Mesenchymal stem cell (in vitro differentiated cells and primary cell): ENCODE measurements around the gene SEMG1.

Source experiments
- DNase-seq: peaks from one replicate; pipeline ENCODE4 v3.0.0-alpha.2; 2013
- H2AFZ ChIP-seq: one replicate; pipeline ENCODE4 v1.6.1; 2013; ENCODE audit warnings: low read depth, mild to moderate bottlenecking, control low read depth, inconsistent platforms, low read length, moderate library complexity
- H2AK5ac ChIP-seq: 2 replicates; pipeline ENCODE4 v1.6.1; 2013; ENCODE audit warnings: low read length, moderate library complexity, mild to moderate bottlenecking, inconsistent platforms; ENCODE audit not compliant: severe bottlenecking
- H2BK120ac ChIP-seq: one replicate; pipeline ENCODE4 v1.6.1; 2013; ENCODE audit warnings: low read depth, mild to moderate bottlenecking, inconsistent platforms, low read length, moderate library complexity
- H2BK12ac ChIP-seq, 2 experiments: one replicate each; pipeline ENCODE4 v1.6.1; 2013; ENCODE audit warnings: inconsistent platforms in 2 of 2, low read length in 2 of 2, mild to moderate bottlenecking in 2 of 2, moderate library complexity in 2 of 2, control low read depth in 1 of 2
- H2BK15ac ChIP-seq: one replicate; pipeline ENCODE4 v1.6.1; 2013; ENCODE audit warnings: mild to moderate bottlenecking, low read depth, inconsistent platforms; ENCODE audit not compliant: poor library complexity, severe bottlenecking
- H2BK5ac ChIP-seq: 2 replicates; pipeline ENCODE4 v1.6.1; 2013; ENCODE audit warnings: low read depth, mild to moderate bottlenecking, low read length, control low read depth, inconsistent platforms; ENCODE audit not compliant: poor library complexity, severe bottlenecking
- H3K14ac ChIP-seq, 2 experiments: one replicate each; pipeline ENCODE4 v1.6.1; 2013; ENCODE audit warnings: inconsistent platforms in 2 of 2, low read length in 2 of 2, control low read depth in 1 of 2, mild to moderate bottlenecking in 1 of 2, moderate library complexity in 1 of 2
- H3K18ac ChIP-seq, 2 experiments: one replicate each; pipeline ENCODE4 v1.6.1; 2013; ENCODE audit warnings: inconsistent platforms in 2 of 2, low read length in 2 of 2, control low read depth in 1 of 2, low read depth in 1 of 2, mild to moderate bottlenecking in 1 of 2
- H3K23ac ChIP-seq, 2 experiments: one replicate each; pipeline ENCODE4 v1.6.1; 2013; ENCODE audit warnings: inconsistent platforms in 2 of 2, low read length in 2 of 2, mild to moderate bottlenecking in 2 of 2, moderate library complexity in 2 of 2, control low read depth in 1 of 2
- H3K27ac ChIP-seq: 2 replicates; pipeline ENCODE4 v1.5.1; 2013; ENCODE audit warnings: mild to moderate bottlenecking, moderate library complexity, low read length, control low read depth, inconsistent platforms; ENCODE audit not compliant: poor library complexity, severe bottlenecking
- H3K27me3 ChIP-seq, 2 experiments: 2 replicates each; pipeline versions ENCODE4 v1.6.1 to v1.7.0; 2013; ENCODE audit warnings: low read length in 2 of 2, mild to moderate bottlenecking in 2 of 2, moderate library complexity in 2 of 2, control low read depth in 1 of 2, inconsistent platforms in 1 of 2; ENCODE audit not compliant: control insufficient read depth in 1 of 2, insufficient read depth in 1 of 2
- H3K36me3 ChIP-seq, 2 experiments: 2 replicates each; pipeline versions ENCODE4 v1.6.1 to v1.7.0; 2013; ENCODE audit warnings: low read length in 2 of 2, control low read depth in 1 of 2, inconsistent platforms in 1 of 2, low read depth in 1 of 2, mild to moderate bottlenecking in 1 of 2; ENCODE audit not compliant: insufficient read depth in 2 of 2, control insufficient read depth in 1 of 2
- H3K4ac ChIP-seq, 2 experiments: one replicate each; pipeline ENCODE4 v1.6.1; 2013; ENCODE audit warnings: inconsistent platforms in 2 of 2, low read length in 2 of 2, mild to moderate bottlenecking in 2 of 2, moderate library complexity in 2 of 2, control low read depth in 1 of 2, low read depth in 1 of 2
- H3K4me1 ChIP-seq: 2 replicates; pipeline ENCODE4 v1.6.1; 2013; ENCODE audit warnings: low read depth, low read length, control low read depth; ENCODE audit not compliant: control insufficient read depth, insufficient read depth
- H3K4me2 ChIP-seq: 2 replicates; pipeline ENCODE4 v1.6.1; 2013; ENCODE audit warnings: low read length, mild to moderate bottlenecking, inconsistent platforms; ENCODE audit not compliant: poor library complexity, severe bottlenecking
- H3K4me3 ChIP-seq, 2 experiments: 2 replicates each; pipeline versions ENCODE4 v1.5.1 to v1.7.0; 2013; ENCODE audit warnings: low read length in 2 of 2, mild to moderate bottlenecking in 2 of 2, control low read depth in 1 of 2, low read depth in 1 of 2; ENCODE audit not compliant: insufficient read depth in 1 of 2
- H3K79me1 ChIP-seq: replicated peaks from 2 replicates; pipeline ENCODE4 v1.6.1; 2013; ENCODE audit warnings: mild to moderate bottlenecking, control low read depth, low read length, inconsistent platforms; ENCODE audit not compliant: poor library complexity, severe bottlenecking
- H3K9ac ChIP-seq: 2 replicates; pipeline ENCODE4 v1.7.0; 2013; ENCODE audit warnings: mild to moderate bottlenecking, low read length, moderate library complexity
- H3K9me3 ChIP-seq: 2 replicates; pipeline ENCODE4 v1.7.0; 2013; ENCODE audit warnings: mild to moderate bottlenecking, low read length; ENCODE audit not compliant: control insufficient read depth
- H4K8ac ChIP-seq: one replicate; pipeline ENCODE4 v1.6.1; 2013; ENCODE audit warnings: inconsistent platforms, mild to moderate bottlenecking, low read length, moderate library complexity
- H4K91ac ChIP-seq: one replicate; pipeline ENCODE4 v1.6.1; 2013; ENCODE audit warnings: mild to moderate bottlenecking, low read length, inconsistent platforms
- WGBS: methylation state at CpG from one replicate; pipeline ENCODE4 v1.1.7; 2013; ENCODE audit warnings: mixed read lengths; 5-methylcytosine and 5-hydroxymethylcytosine counted together

Gene SEMG1

DNA sequence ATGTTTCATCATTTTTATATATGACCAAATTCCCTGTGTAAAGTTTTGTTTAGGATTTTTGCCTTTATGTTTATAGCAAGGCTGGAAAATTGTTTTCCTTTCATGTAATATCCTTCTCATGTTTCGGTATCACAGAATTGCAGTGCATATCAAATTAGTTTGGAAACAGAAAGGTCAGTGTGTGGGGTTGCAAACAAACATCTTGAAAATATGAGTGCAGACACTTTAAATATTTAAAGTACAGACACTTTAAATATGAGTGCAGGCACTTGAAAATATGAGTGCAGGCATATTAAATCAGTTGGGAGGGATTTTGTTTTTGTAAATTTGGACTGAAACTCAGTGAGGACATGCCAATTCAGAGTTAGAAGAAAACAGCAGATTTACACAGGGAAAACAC lies 41.0 kb downstream of the SEMG1 start:
- no peak overlapping the region for H3K4me2 ChIP-seq
- H2AK5ac ChIP-seq, result no peak overlapping the region
- no peak overlapping the region for H4K8ac ChIP-seq
- H3K18ac ChIP-seq, result no peak overlapping the region
- H3K4ac ChIP-seq, result no peak overlapping the region
- H3K4me3 ChIP-seq, result no peak overlapping the region
- H2BK120ac ChIP-seq, result no peak overlapping the region
- H3K14ac ChIP-seq, result no peak overlapping the region
- no peaks in the 10 kb centered on the region for H3K36me3 ChIP-seq
- no peak overlapping the region for H3K27ac ChIP-seq
- WGBS, result 86% methylated on average over 1 of the region's 1 CpG
- H3K9me3 ChIP-seq, result no peaks in the 10 kb centered on the region
- no peak overlapping the region for H2BK5ac ChIP-seq
- no peaks in the 10 kb centered on the region for H3K4me1 ChIP-seq
- no peak overlapping the region for H2BK15ac ChIP-seq
- no peak overlapping the region for H2BK12ac ChIP-seq
- no peak overlapping the region for H3K23ac ChIP-seq
- no peak overlapping the region for H4K91ac ChIP-seq
- peaks cover 18 to 56% of the 10 kb centered on the region in 2 experiments for H3K27me3 ChIP-seq
- H3K79me1 ChIP-seq, result no peaks in the 10 kb centered on the region
- H3K9ac ChIP-seq, result no peak overlapping the region
- no peak overlapping the region for H2AFZ ChIP-seq
- DNase-seq, result no peak

DNA sequence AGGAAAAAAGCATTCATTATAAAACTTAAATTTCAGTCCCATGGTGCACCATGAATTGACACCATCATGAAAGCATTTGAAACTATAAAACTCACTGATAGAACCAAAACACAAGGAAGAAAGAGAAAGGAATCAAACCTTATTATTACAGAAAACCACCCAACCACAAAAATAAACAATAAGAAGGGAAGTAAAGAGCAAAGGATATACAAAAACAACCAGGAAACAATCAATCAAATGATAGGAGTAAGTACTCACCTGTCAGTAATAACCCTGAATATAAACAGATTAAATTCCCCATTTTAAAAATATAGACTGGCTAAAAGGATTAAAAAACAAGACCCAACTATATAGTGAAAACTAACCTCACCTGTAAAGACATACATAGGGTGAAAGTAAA lies 41.8 kb downstream of the SEMG1 start:
- H3K18ac ChIP-seq, result no peak overlapping the region
- H2BK120ac ChIP-seq, result no peak overlapping the region
- no peak overlapping the region for H3K27ac ChIP-seq
- H3K36me3 ChIP-seq, result no peaks in the 10 kb centered on the region
- H3K9me3 ChIP-seq, result no peaks in the 10 kb centered on the region
- H3K9ac ChIP-seq, result no peak overlapping the region
- no peak overlapping the region for H3K4ac ChIP-seq
- DNase-seq, result no peak
- no peak overlapping the region for H4K91ac ChIP-seq
- no peak overlapping the region for H3K23ac ChIP-seq
- H3K27me3 ChIP-seq, result peaks cover 18 to 60% of the 10 kb centered on the region in 2 experiments
- H2AFZ ChIP-seq, result no peak overlapping the region
- H2BK12ac ChIP-seq, result no peak overlapping the region
- H2BK5ac ChIP-seq, result no peak overlapping the region
- H3K14ac ChIP-seq, result no peak overlapping the region
- no peak overlapping the region for H3K4me2 ChIP-seq
- no peak overlapping the region for H3K4me3 ChIP-seq
- no peak overlapping the region for H2BK15ac ChIP-seq
- no peak overlapping the region for H2AK5ac ChIP-seq
- H4K8ac ChIP-seq, result no peak overlapping the region
- H3K4me1 ChIP-seq, result no peaks in the 10 kb centered on the region
- no peaks in the 10 kb centered on the region for H3K79me1 ChIP-seq

DNA sequence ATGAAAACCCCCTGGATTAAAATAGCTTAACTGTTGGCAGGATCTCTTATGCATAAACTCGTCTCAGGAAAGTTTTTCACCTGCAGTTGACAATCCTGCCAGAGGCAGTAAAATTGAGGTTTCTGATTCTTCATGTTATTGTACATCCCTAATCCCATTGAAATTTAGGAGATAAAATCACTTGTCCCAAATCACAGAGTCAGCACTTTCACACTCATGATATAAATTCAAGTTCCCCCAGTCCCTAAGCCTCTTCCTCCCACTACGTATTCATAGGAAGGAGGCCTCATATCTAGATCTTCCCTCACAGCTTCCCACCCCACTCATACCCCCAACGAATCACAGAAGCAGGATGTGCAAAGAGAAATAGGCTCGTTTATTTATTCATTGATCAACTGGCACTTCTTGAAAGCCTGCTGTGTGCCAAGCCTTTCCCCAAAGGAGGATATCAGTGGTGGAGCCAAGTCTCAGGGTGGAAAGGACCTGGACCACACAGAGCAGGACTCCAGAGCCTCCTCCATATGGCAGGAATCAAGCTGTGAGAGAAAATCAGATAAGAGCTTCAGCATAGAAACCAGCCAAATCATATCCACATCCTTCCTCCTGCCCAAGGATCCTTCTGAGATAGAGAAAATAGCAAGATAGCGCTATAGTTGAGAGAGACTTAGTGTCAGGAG lies 45.2 kb downstream of the SEMG1 start:
- Histone ChIP-seq H3K4me3 (no peak overlapping the region), H3K9ac (no peak overlapping the region), H4K8ac (no peak overlapping the region), H2BK5ac (no peak overlapping the region), H3K18ac (no peak overlapping the region), H3K14ac (no peak overlapping the region), H3K23ac (no peak overlapping the region), H3K36me3 (no peaks in the 10 kb centered on the region), H3K4ac (no peak overlapping the region), H2BK120ac (no peak overlapping the region), H3K4me2 (no peak overlapping the region), H2AK5ac (no peak overlapping the region), H3K79me1 (no peaks in the 10 kb centered on the region), H3K9me3 (no peaks in the 10 kb centered on the region), H3K27ac (no peak overlapping the region), H4K91ac (no peak overlapping the region), H2BK12ac (no peak overlapping the region), H3K4me1 (no peaks in the 10 kb centered on the region), H3K27me3 (peaks cover 12 to 40% of the 10 kb centered on the region in 2 experiments), H2BK15ac (no peak overlapping the region), H2AFZ (no peak overlapping the region)
- WGBS, result 47% methylated on average over 5 of the region's 5 CpGs
- no peak for DNase-seq

DNA sequence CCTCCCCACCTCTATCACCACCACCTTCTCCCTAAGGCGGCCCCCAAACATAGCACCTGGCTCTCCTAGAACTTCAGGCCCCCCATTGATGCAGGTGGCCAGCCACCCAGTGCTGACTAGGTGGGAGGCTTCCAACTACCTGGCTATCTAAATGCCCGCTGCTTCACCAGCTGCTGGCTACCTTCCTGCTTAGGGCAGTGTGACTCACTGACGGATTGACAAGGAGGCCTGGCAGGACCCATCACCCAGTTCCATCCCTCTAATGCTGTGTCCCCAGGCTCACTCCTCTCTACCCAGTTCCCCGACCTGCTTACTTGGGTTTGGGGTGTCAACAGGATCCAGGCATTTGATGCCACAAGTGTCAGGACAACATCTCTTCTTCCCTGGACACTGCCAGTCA lies 46.4 kb downstream of the SEMG1 start:
- Histone ChIP-seq H4K8ac (no peak overlapping the region), H3K14ac (no peak overlapping the region), H3K4me3 (no peak overlapping the region), H2AK5ac (no peak overlapping the region), H3K9ac (no peak overlapping the region), H3K4me1 (no peaks in the 10 kb centered on the region), H2BK12ac (no peak overlapping the region), H3K23ac (no peak overlapping the region), H3K4ac (no peak overlapping the region), H3K4me2 (no peak overlapping the region), H3K27me3 (peaks cover 12 to 39% of the 10 kb centered on the region in 2 experiments), H2BK15ac (no peak overlapping the region), H4K91ac (no peak overlapping the region), H3K9me3 (no peaks in the 10 kb centered on the region), H3K18ac (no peak overlapping the region), H2AFZ (no peak overlapping the region), H3K27ac (no peak overlapping the region), H2BK5ac (no peak overlapping the region), H3K79me1 (no peaks in the 10 kb centered on the region), H2BK120ac (no peak overlapping the region), H3K36me3 (no peaks in the 10 kb centered on the region)
- DNase-seq, result no peak
- 81% methylated on average over 4 of the region's 4 CpGs for WGBS
